HCT116 (cell line): Measurements from ENCODE around the gene PCDHB4.

Experiments
- CBX3 ChIP-seq: IDR thresholded peaks from 2 replicates; pipeline ENCODE4 v1.6.1; 2012; ENCODE audit warnings: low read depth
- CTCF ChIP-seq, 3 experiments: fragments of 200-600 bp in 1 of 3; sonication (generic) in 1 of 3; IDR thresholded peaks in 2 of 3; conservative IDR thresholded peaks in 1 of 3; 2 replicates each; pipeline ENCODE4 v1.5.1; 2012 to 2017; ENCODE audit warnings: low read depth in 2 of 3, low read length in 2 of 3, antibody characterized with exemption in 1 of 3, borderline replicate concordance in 1 of 3, control low read depth in 1 of 3, mild to moderate bottlenecking in 1 of 3, mixed read lengths in 1 of 3, mixed run types in 1 of 3, moderate library complexity in 1 of 3; ENCODE audit not compliant: insufficient read depth in 1 of 3
- ELF1 ChIP-seq: IDR thresholded peaks from 2 replicates; pipeline ENCODE4 v1.6.1; 2012; ENCODE audit warnings: low read depth, borderline replicate concordance
- FOSL1 ChIP-seq: IDR thresholded peaks from 2 replicates; pipeline ENCODE4 v1.6.1; 2012; ENCODE audit warnings: low read depth
- JUND ChIP-seq: IDR thresholded peaks from 2 replicates; pipeline ENCODE4 v1.6.1; 2012
- POLR2A ChIP-seq: IDR thresholded peaks from 2 replicates; pipeline ENCODE4 v1.7.0; 2011; ENCODE audit warnings: borderline replicate concordance; ENCODE audit not compliant: insufficient read depth, insufficient read length; ENCODE audit errors: extremely low read depth
- POLR2AphosphoS5 ChIP-seq: IDR thresholded peaks from 2 replicates; pipeline ENCODE4 v1.6.1; 2011; ENCODE audit warnings: mild to moderate bottlenecking, low read depth, low read length, moderate library complexity

GRCh38 chr5:141094481-141095262, 26.9 kb upstream of the PCDHB4 start, which contains the start of gene PCDHB2:
- TF ChIP-seq CBX3 (no peak), CTCF (IDR thresholded peaks at IDR 0.05 in 2 of 3, conservative IDR thresholded peaks at IDR 0.05 in 1 of 3; ENCODE audit: borderline replicate concordance in 1 of 3, insufficient read depth in 1 of 3, low read depth in 2 of 3, low read length in 2 of 3) (no peak), POLR2A (no peak), ELF1 (no peak), JUND (no peak), FOSL1 (no peak), POLR2AphosphoS5 (no peak)
